Cardiac muscle cell (in vitro differentiated cells and primary cell): ENCODE measurements around the gene OST4. TPM values are rescaled to one million over a fixed set of nuclear protein-coding genes. Genes with fewer than 3 reads are reported as not detected.
A peak's percentile ranks its signal among the peaks of the same experiment; 100 is the strongest.
"Not testable (repeated sequence)": the region's sequence is repeated elsewhere in the genome, so short reads cannot be mapped to it uniquely, and the experiment has no call there.

Source experiments
- DNase-seq, 2 donors: peaks; one replicate each; pipeline versions ENCODE4 v3.0.0 to v3.0.0-alpha.2; 2010 to 2017; ENCODE audit warnings: low read depth in 1 of 2, low spot score in 1 of 2
- H3K27ac ChIP-seq: fragments of 200-600 bp; sonication (generic); 2 replicates; pipeline ENCODE4 v1.5.1; 2016
- H3K27me3 ChIP-seq: fragments of 200-600 bp; sonication (generic); 2 replicates; pipeline ENCODE4 v1.6.0; 2016; ENCODE audit warnings: control low read depth
- H3K36me3 ChIP-seq: fragments of 200-600 bp; sonication (generic); 2 replicates; pipeline ENCODE4 v1.5.1; 2016; ENCODE audit warnings: control low read depth
- H3K4me1 ChIP-seq: fragments of 200-600 bp; sonication (generic); 2 replicates; pipeline ENCODE4 v1.8.1; 2017; ENCODE audit warnings: low read depth, mild to moderate bottlenecking, mixed run types
- H3K4me3 ChIP-seq: fragments of 200-600 bp; sonication (generic); 2 replicates; pipeline ENCODE4 v1.5.1; 2016; ENCODE audit warnings: mild to moderate bottlenecking
- H3K9me3 ChIP-seq: fragments of 200-600 bp; sonication (generic); 2 replicates; pipeline ENCODE4 v1.5.1; 2017; ENCODE audit warnings: low read depth, mild to moderate bottlenecking, control low read depth
- CTCF ChIP-seq: IDR thresholded peaks from 2 replicates; pipeline ENCODE4 v1.5.1; 2012; ENCODE audit warnings: low read depth, mild to moderate bottlenecking, low read length
- polyA plus RNA-seq: library from polyadenylated mRNA; unstranded; fragments of >200 nt; fragmentation: Nextera tagmentation; extraction: Ambion mirVana; gene quantifications from 2 replicates; pipeline ENCODE4 v1.2.1, GENCODE V29; 2016
- total RNA-seq: library from RNA; depleted of rRNA; stranded (reverse); fragments of >200 nt; gene quantifications from 2 replicates; pipeline ENCODE4 v1.2.3, GENCODE V29; 2016

Gene OST4
- total RNA-seq (289 and 303 TPM in 2 replicates), polyA plus RNA-seq (768 and 779 TPM in 2 replicates)

- Histone ChIP-seq H3K27me3 (no peaks in the 10 kb centered on the region), H3K4me1 (peaks cover 24% of the 10 kb centered on the region), H3K9me3 (no peaks in the 10 kb centered on the region), H3K4me3 (peak within 1 kb of the TSS; percentile 84), H3K36me3 (peaks cover 17% of the 10 kb centered on the region), H3K27ac (peak within 1 kb of the TSS; percentile 100)
- TF ChIP-seq CTCF, result no peak
- DNase-seq, result peak; percentile 97
Measured at GRCh38 chr2:27071277-27071989, at the start of gene OST4. OST4 (minus strand) TSS chr2:27071654.

- DNase-seq, H3K27ac ChIP-seq, H3K36me3 ChIP-seq, H3K9me3 ChIP-seq, H3K4me1 ChIP-seq: not testable (repeated sequence)
- Histone ChIP-seq H3K27me3 (peaks cover 82% of the 10 kb centered on the region), H3K4me3 (peak overlapping the region; percentile 26)
Measured at GRCh38 chr2:27119330-27119670, 47.8 kb upstream of the OST4 start.

- peak; percentile 12 to 31 for DNase-seq
- peak within 1 kb of the TSS; percentile 26 for H3K4me3 ChIP-seq
- no peaks in the 10 kb centered on the region for H3K36me3 ChIP-seq
- H3K9me3 ChIP-seq, result no peaks in the 10 kb centered on the region
- no peak within 1 kb of the TSS for H3K27ac ChIP-seq
- H3K4me1 ChIP-seq, result no peaks in the 10 kb centered on the region
- no peak for TF ChIP-seq CTCF
- H3K27me3 ChIP-seq, result peaks cover 82% of the 10 kb centered on the region
Measured at GRCh38 chr2:27118525-27119329, 47.3 kb upstream of the OST4 start, which contains the start of gene CGREF1. CGREF1 (minus strand) TSS chr2:27119128; CDS start chr2:27104366, 14,762 bp downstream.

GRCh38 chr2:27117995-27118524 lies 46.6 kb upstream of the OST4 start:
- H3K9me3 ChIP-seq, result no peaks in the 10 kb centered on the region
- no peak for TF ChIP-seq CTCF
- H3K4me1 ChIP-seq, result no peaks in the 10 kb centered on the region
- H3K36me3 ChIP-seq, result no peaks in the 10 kb centered on the region
- H3K27me3 ChIP-seq, result peaks cover 78% of the 10 kb centered on the region
- H3K27ac ChIP-seq, result no peak overlapping the region
- no peak for DNase-seq
- peak overlapping the region; percentile 26 for H3K4me3 ChIP-seq

GRCh38 chr2:27115519-27115918 lies 44.1 kb upstream of the OST4 start:
- DNase-seq, result no peak
- Histone ChIP-seq H3K9me3 (no peaks in the 10 kb centered on the region), H3K4me1 (no peaks in the 10 kb centered on the region), H3K27me3 (peaks cover 52% of the 10 kb centered on the region), H3K36me3 (no peaks in the 10 kb centered on the region), H3K27ac (no peak overlapping the region), H3K4me3 (no peak overlapping the region)
- TF ChIP-seq CTCF, result no peak

- H3K27me3 ChIP-seq, result peaks cover 13% of the 10 kb centered on the region
- not testable (repeated sequence) for H3K36me3 ChIP-seq, H3K27ac ChIP-seq, H3K4me3 ChIP-seq, DNase-seq, H3K4me1 ChIP-seq, H3K9me3 ChIP-seq
Measured at GRCh38 chr2:27111392-27112078, 40.1 kb upstream of the OST4 start.

GRCh38 chr2:27110603-27111352 lies 39.3 kb upstream of the OST4 start:
- H3K4me3 ChIP-seq, H3K27ac ChIP-seq, H3K9me3 ChIP-seq, H3K4me1 ChIP-seq, H3K36me3 ChIP-seq, DNase-seq, H3K27me3 ChIP-seq: not testable (repeated sequence)
